GM12878 (cell line): ENCODE data around the gene ATP1A1. TPM values are rescaled to one million over a fixed set of nuclear protein-coding genes. Genes with fewer than 3 reads are reported as not detected.

ENCODE experiments used
- ATAC-seq: fragments of 200-7000 bp; cut with Tn5 transposase; 3 replicates; pipeline ENCODE4 v1.9.1; 2020; ENCODE audit warnings: mild to moderate bottlenecking, moderate library complexity
- BruUV-seq: library from RNA; stranded (reverse); fragments of 400-500 nt; replicated peaks from 2 replicates; lab custom pipeline; 2021; lab: Mats Ljungman, UMichigan
- CTCF ChIA-PET: fragments of 300-600 bp; sonication (Branson Sonifier 250); formaldehyde crosslinking; extraction: SDS; loops from one replicate; lab custom pipeline; 2021; ENCODE audit warnings: inconsistent platforms; lab: Yijun Ruan, JAX
- POLR2A ChIA-PET: fragments of 350-600 bp; formaldehyde crosslinking; extraction: SDS; loops from one replicate; lab custom pipeline; 2021; ENCODE audit warnings: inconsistent platforms; lab: Charles Lee
- RAD21 ChIA-PET: fragments of 300-600 bp; sonication (Branson Sonifier 250); formaldehyde crosslinking; loops from one replicate; lab custom pipeline; 2023; ENCODE audit warnings: antibody characterized with exemption; ENCODE audit not compliant: unreplicated experiment; lab: Charles Lee
- SMC1A ChIA-PET: fragments of 300-600 bp; sonication (Branson Sonifier 250); formaldehyde crosslinking; loops from one replicate; lab custom pipeline; 2023; ENCODE audit not compliant: unreplicated experiment, uncharacterized antibody; lab: Charles Lee
- DNase-seq: peaks from one replicate; pipeline ENCODE4 v3.0.0-alpha.2; 2011; ENCODE audit warnings: low read depth, low spot score
- FAIRE-seq: peaks from 3 replicates; lab custom pipeline; 2011; peaks lifted over from hg19 to GRCh38; lab: Jason Lieb, UNC
- H2AFZ ChIP-seq: 2 replicates; pipeline ENCODE4 v1.6.0; 2011; ENCODE audit warnings: low read depth, low read length, control low read depth; ENCODE audit not compliant: control insufficient read depth
- H3K27ac ChIP-seq: 2 replicates; pipeline ENCODE4 v1.5.1; 2011; ENCODE audit warnings: control low read depth; ENCODE audit not compliant: control insufficient read depth, insufficient read depth
- H3K27me3 ChIP-seq, 2 experiments: replicated peaks in 1 of 2; 2 replicates each; pipeline versions ENCODE4 v1.6.0 to v1.6.1; 2011; ENCODE audit warnings: low read length in 1 of 2; ENCODE audit not compliant: control insufficient read depth in 2 of 2, insufficient read depth in 2 of 2
- H3K36me3 ChIP-seq, 2 experiments: 2 replicates each; pipeline ENCODE4 v1.5.1; 2011; ENCODE audit warnings: low read length in 1 of 2; ENCODE audit not compliant: control insufficient read depth in 2 of 2, insufficient read depth in 2 of 2
- H3K4me1 ChIP-seq: 2 replicates; pipeline ENCODE4 v1.6.1; 2011; ENCODE audit warnings: mild to moderate bottlenecking, low read length, moderate library complexity, mixed read lengths; ENCODE audit not compliant: control insufficient read depth, insufficient read depth
- H3K4me2 ChIP-seq: 2 replicates; pipeline ENCODE4 v1.6.0; 2011; ENCODE audit warnings: control low read depth; ENCODE audit not compliant: control insufficient read depth, insufficient read depth
- H3K4me3 ChIP-seq: fragments of 200-600 bp; sonication (generic); 2 replicates; pipeline ENCODE4 v1.5.1; 2016
- H3K79me2 ChIP-seq: 2 replicates; pipeline ENCODE4 v1.6.0; 2011; ENCODE audit warnings: low read length; ENCODE audit not compliant: control insufficient read depth, insufficient read depth
- H3K9ac ChIP-seq: 2 replicates; pipeline ENCODE4 v1.8.0; 2011; ENCODE audit warnings: low read length, control low read depth, mixed read lengths; ENCODE audit not compliant: control insufficient read depth, insufficient read depth
- H3K9me3 ChIP-seq: replicated peaks from 3 replicates; pipeline ENCODE4 v1.5.1; 2011; ENCODE audit warnings: mild to moderate bottlenecking, low read length; ENCODE audit not compliant: control insufficient read depth, insufficient read depth
- H4K20me1 ChIP-seq: 2 replicates; pipeline ENCODE4 v1.6.0; 2011; ENCODE audit not compliant: control insufficient read depth, insufficient read depth
- BCLAF1 ChIP-seq: fragments of 450-650 bp; IDR thresholded peaks from 2 replicates; pipeline ENCODE4 v1.6.1; 2017; ENCODE audit warnings: antibody characterized with exemption, mild to moderate bottlenecking, moderate library complexity
- CHD1 ChIP-seq: IDR thresholded peaks from 2 replicates; pipeline ENCODE4 v1.6.1; 2012; ENCODE audit warnings: low read depth, low read length, improper control_type of control experiment
- HDAC2 ChIP-seq: fragments of 200-600 bp; sonication (generic); IDR thresholded peaks from 2 replicates; pipeline ENCODE4 v1.6.1; 2017
- NR2C2 ChIP-seq: IDR thresholded peaks from 2 replicates; pipeline ENCODE4 v1.6.1; 2011; ENCODE audit warnings: borderline replicate concordance, low read depth; ENCODE audit not compliant: control insufficient read depth, insufficient read length
- REST ChIP-seq: IDR thresholded peaks from 2 replicates; pipeline ENCODE4 v1.6.1; 2012; ENCODE audit warnings: mild to moderate bottlenecking, low read depth, low read length
- SMAD1 ChIP-seq: fragments of 450-650 bp; IDR thresholded peaks from 2 replicates; pipeline ENCODE4 v1.6.1; 2018; ENCODE audit warnings: mild to moderate bottlenecking, low read depth; ENCODE audit not compliant: partially characterized antibody
- SMARCA5 ChIP-seq: fragments of 450-650 bp; IDR thresholded peaks from 2 replicates; pipeline ENCODE4 v1.6.1; 2017; ENCODE audit warnings: mild to moderate bottlenecking
- SP1 ChIP-seq: IDR thresholded peaks from one replicate; pipeline ENCODE4 v1.6.1; 2011; ENCODE audit warnings: low read depth, low read length
- SRF ChIP-seq, 2 experiments: IDR thresholded peaks; 2 replicates each; pipeline ENCODE4 v1.6.1; 2011; ENCODE audit warnings: low read depth in 2 of 2, low read length in 2 of 2, mild to moderate bottlenecking in 1 of 2, moderate library complexity in 1 of 2
- YY1 ChIP-seq: IDR thresholded peaks from 2 replicates; pipeline ENCODE4 v1.6.1; 2011; ENCODE audit warnings: low read depth, mild to moderate bottlenecking, low read length
- ZNF207 ChIP-seq: fragments of 450-650 bp; IDR thresholded peaks from 2 replicates; pipeline ENCODE4 v1.6.1; 2014; ENCODE audit warnings: antibody characterized with exemption, mild to moderate bottlenecking, borderline replicate concordance
- ZNF217 ChIP-seq: fragments of 450-650 bp; IDR thresholded peaks from 2 replicates; pipeline ENCODE4 v1.6.1; 2017; ENCODE audit warnings: antibody characterized with exemption, mild to moderate bottlenecking
- WGBS: methylation state at CpG from one replicate; pipeline ENCODE4 v1.1.6; 2016; ENCODE audit warnings: low lambda C conversion rate; ENCODE audit not compliant: insufficient replicate concordance, insufficient coverage; ENCODE audit errors: missing lambda C conversion rate; 5-methylcytosine and 5-hydroxymethylcytosine counted together
- in situ Hi-C: fragments of 300-500 bp; cut with MboI; formaldehyde crosslinking; loops from 9 replicates; pipeline ENCODE4 v1.14.3; 2018; ENCODE audit warnings: mixed read lengths
- intact Hi-C: fragments of 100-400 bp; cut with micrococcal nuclease; formaldehyde crosslinking; loops from one replicate; pipeline ENCODE4 v1.14.2; 2022; ENCODE audit not compliant: unreplicated experiment
- polyA plus RNA-seq, 11 experiments: library from polyadenylated mRNA; depleted of rRNA in 4 of 11; unstranded in 6 of 11; stranded (reverse) in 5 of 11; fragments of >200 nt; fragmentation: Nextera tagmentation in 4 of 11; fragmentation: Illumina TruSeq in 1 of 11; extraction: Ambion mirVana in 4 of 11; extraction: Trizol in 1 of 11; gene quantifications; 1 replicate in 1 of 11; 2 replicates in 10 of 11; pipeline versions ENCODE4 v1.2.1 to v1.2.3, GENCODE V29; 2011 to 2016; ENCODE audit warnings: inconsistent platforms in 2 of 11, missing spikeins in 2 of 11, low read depth in 1 of 11
- total RNA-seq, 4 experiments: library from RNA; depleted of rRNA in 3 of 4; stranded (reverse); fragments of >200 nt in 3 of 4; fragmentation: Illumina TruSeq in 1 of 4; extraction: Trizol in 1 of 4; gene quantifications; 2 replicates each; pipeline versions ENCODE4 v1.2.1 to v1.2.3, GENCODE V29; 2013 to 2021
- TF ChIP-seq, protein P1 (sequence below): IDR thresholded peaks from 2 replicates; pipeline ENCODE4 v1.6.1; 2011; ENCODE audit warnings: borderline replicate concordance, low read depth, mild to moderate bottlenecking, moderate library complexity, low read length; ENCODE audit not compliant: insufficient read depth, poor library complexity, severe bottlenecking
- TF ChIP-seq, protein P2 (sequence below): IDR thresholded peaks from 2 replicates; pipeline ENCODE4 v1.6.1; 2012; ENCODE audit warnings: low read depth, low read length, improper control_type of control experiment

Gene ATP1A1
- total and polyA plus RNA-seq, 10 of the 15 experiments (the other 5 are each of a cell fraction or from before 2014, with no cell fraction given), result 113 to 566 (median 313) TPM

DNA sequence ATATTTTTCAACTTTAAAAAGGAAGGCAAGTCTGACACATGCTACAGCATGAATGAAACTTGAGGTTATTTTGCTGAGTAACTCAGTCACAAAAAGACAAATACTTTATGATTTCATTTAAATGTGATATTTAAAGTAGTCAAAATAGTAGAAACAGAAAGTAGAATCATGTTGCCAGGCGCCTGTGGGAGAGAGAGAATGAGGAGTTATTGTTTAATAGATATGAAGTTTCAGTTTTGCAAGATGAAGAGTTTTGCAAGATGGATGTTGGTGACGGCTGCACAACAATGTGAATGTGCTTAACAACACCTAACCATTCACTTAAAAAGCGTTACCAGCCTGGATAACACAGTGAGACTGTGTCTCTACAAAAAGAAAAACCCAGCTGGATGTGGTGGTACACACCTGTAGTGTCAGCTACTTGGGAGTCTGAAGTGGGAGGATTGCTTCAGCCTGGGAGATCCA, 20.7 kb upstream of the ATP1A1 start (continued):
- TF ChIP-seq, protein P1, sequence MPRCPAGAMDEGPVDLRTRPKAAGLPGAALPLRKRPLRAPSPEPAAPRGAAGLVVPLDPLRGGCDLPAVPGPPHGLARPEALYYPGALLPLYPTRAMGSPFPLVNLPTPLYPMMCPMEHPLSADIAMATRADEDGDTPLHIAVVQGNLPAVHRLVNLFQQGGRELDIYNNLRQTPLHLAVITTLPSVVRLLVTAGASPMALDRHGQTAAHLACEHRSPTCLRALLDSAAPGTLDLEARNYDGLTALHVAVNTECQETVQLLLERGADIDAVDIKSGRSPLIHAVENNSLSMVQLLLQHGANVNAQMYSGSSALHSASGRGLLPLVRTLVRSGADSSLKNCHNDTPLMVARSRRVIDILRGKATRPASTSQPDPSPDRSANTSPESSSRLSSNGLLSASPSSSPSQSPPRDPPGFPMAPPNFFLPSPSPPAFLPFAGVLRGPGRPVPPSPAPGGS, result no peak
- no peak for TF ChIP-seq REST

- in situ Hi-C loops (no loop called here), intact Hi-C loops (no loop called here)
- CTCF ChIA-PET, result interaction anchor here (0.5 to 1.5 kb wide), 4 partner anchors 38 to 213 kb away, joined by 3 to 4 read pairs (median 3); no protein-coding TSS in a partner anchor
- BruUV-seq, result no TSS peak
- POLR2A ChIA-PET, result interaction anchor here (0.9 kb wide), 1 partner anchor 23 kb away, joined by 4 read pairs; no protein-coding TSS in a partner anchor
- Histone ChIP-seq H3K4me2 (no peak overlapping the region), H3K79me2 (no peaks in the 10 kb centered on the region), H3K9ac (no peak overlapping the region), H3K9me3 (no peaks in the 10 kb centered on the region), H3K4me1 (no peaks in the 10 kb centered on the region), H3K4me3 (no peak overlapping the region)
- RAD21 ChIA-PET, result interaction anchor here (0.6 kb wide), 2 partner anchors 10 to 29 kb away, joined by 3 to 4 read pairs; no protein-coding TSS in a partner anchor
- no peak for ATAC-seq
- 58% methylated on average over 8 of the region's 8 CpGs for WGBS
- SMC1A ChIA-PET, result interaction anchor here (0.7 to 2.4 kb wide), 2 partner anchors 9 to 183 kb away, joined by 3 to 5 read pairs; no protein-coding TSS in a partner anchor
- no peak for TF ChIP-seq NR2C2
- TF ChIP-seq HDAC2, result no peak
- TF ChIP-seq ZNF207, result no peak
- TF ChIP-seq, protein P2, sequence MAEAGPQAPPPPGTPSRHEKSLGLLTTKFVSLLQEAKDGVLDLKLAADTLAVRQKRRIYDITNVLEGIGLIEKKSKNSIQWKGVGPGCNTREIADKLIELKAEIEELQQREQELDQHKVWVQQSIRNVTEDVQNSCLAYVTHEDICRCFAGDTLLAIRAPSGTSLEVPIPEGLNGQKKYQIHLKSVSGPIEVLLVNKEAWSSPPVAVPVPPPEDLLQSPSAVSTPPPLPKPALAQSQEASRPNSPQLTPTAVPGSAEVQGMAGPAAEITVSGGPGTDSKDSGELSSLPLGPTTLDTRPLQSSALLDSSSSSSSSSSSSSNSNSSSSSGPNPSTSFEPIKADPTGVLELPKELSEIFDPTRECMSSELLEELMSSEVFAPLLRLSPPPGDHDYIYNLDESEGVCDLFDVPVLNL, result no peak
- TF ChIP-seq CHD1, result no peak
- no peak for TF ChIP-seq YY1
- no peak for TF ChIP-seq SP1
- no peak for TF ChIP-seq ZNF217
- TF ChIP-seq BCLAF1, result no peak
- no peak for TF ChIP-seq SMARCA5
- no peak for TF ChIP-seq SRF (IDR thresholded peaks at IDR 0.05; ENCODE audit: low read depth in 2 of 2, low read length in 2 of 2)
- no peak for TF ChIP-seq SMAD1
- TF ChIP-seq, all 136 proteins: peak for 0
- no peak for FAIRE-seq
- Histone ChIP-seq H2AFZ (no peak overlapping the region), H3K36me3 (no peaks in the 10 kb centered on the region), H4K20me1 (no peaks in the 10 kb centered on the region), H3K27me3 (no peaks in the 10 kb centered on the region), H3K27ac (no peak overlapping the region)
- no peak for DNase-seq
Observed at GRCh38 chr1:116353155-116353554, 19.9 kb upstream of the ATP1A1 start.
